Measurements from ENCODE around the gene LRG1.

Gene LRG1

GRCh38 chr19:4577020-4577782 lies 37.4 kb upstream of the LRG1 start (continued):
- TF ChIP-seq ZNF148 (tag by site-specific recombination; IDR thresholded peaks at IDR 0.05; ENCODE audit: borderline replicate concordance) (no peak), IKZF3 (tag by site-specific recombination; IDR thresholded peaks at IDR 0.05) (peak; percentile 88), ZNF600 (tag by site-specific recombination; IDR thresholded peaks at IDR 0.05) (0 out of 2 replicates have a peak, but pooled peaks have one; percentile 32), ZSCAN18 (tag by site-specific recombination; IDR thresholded peaks at IDR 0.05) (no peak), ZNF558 (tag by site-specific recombination; IDR thresholded peaks at IDR 0.05) (no peak), ZNF416 (tag by site-specific recombination; IDR thresholded peaks at IDR 0.05) (no peak), ZBTB8A (tag by site-specific recombination; IDR thresholded peaks at IDR 0.05) (no peak), MEIS1 (CRISPR knock-in tag; IDR thresholded peaks at IDR 0.05; ENCODE audit: borderline replicate concordance) (no peak), ZBTB17 (tag by site-specific recombination; IDR thresholded peaks at IDR 0.05) (peak; percentile 86), ZNF501 (tag by site-specific recombination; IDR thresholded peaks at IDR 0.05) (no peak), KLF16 (tag by site-specific recombination; IDR thresholded peaks at IDR 0.05) (no peak)

- Histone ChIP-seq H3K4me3 (ENCODE audit: low read depth, low read length) (no peak overlapping the region), H3K9me3 (ENCODE audit: control insufficient read depth, insufficient read depth, low read depth, low read length) (no peaks in the 10 kb centered on the region), H3K27ac (ENCODE audit: extremely low read depth, low read depth, low read length) (no peak overlapping the region), H3K4me1 (ENCODE audit: control insufficient read depth, insufficient read depth, low read length) (peaks cover 4% of the 10 kb centered on the region), H3K36me3 (ENCODE audit: control insufficient read depth in 2 of 2, insufficient read depth in 1 of 2, low read length in 2 of 2) (no peaks in the 10 kb centered on the region)
- ChIA-PET CTCF (interaction anchor here (0.6 to 3.7 kb wide), 26 partner anchors 9 to 271 kb away, joined by 3 to 46 read pairs (median 6); partner anchors contain the start of genes FEM1A, PLIN5, SEMA6B and TICAM1), POLR2A (interaction anchor here (0.7 to 1.5 kb wide), 3 partner anchors 8 to 295 kb away, joined by 3 to 10 read pairs (median 4); no protein-coding TSS in a partner anchor)
- no peak; the same call in 1 of the 2 replicates for TF ChIP-seq ZNF148 (tag by site-specific recombination; IDR thresholded peaks at IDR 0.05; ENCODE audit: borderline replicate concordance)
- no peak for TF ChIP-seq ZNF404 (tag by site-specific recombination; IDR thresholded peaks at IDR 0.05)
- TF ChIP-seq GLIS1 (tag by site-specific recombination; IDR thresholded peaks at IDR 0.05), result peak; percentile 94
- no peak for TF ChIP-seq ZNF302 (tag by site-specific recombination; IDR thresholded peaks at IDR 0.05; ENCODE audit: low read depth)
- no peak for TF ChIP-seq KLF10 (tag by site-specific recombination; IDR thresholded peaks at IDR 0.05)
- TF ChIP-seq PRDM10 (tag by site-specific recombination; IDR thresholded peaks at IDR 0.05), result peak; percentile 20; the same call in 1 of the 2 replicates
- TF ChIP-seq ZNF10 (tag by site-specific recombination; IDR thresholded peaks at IDR 0.05), result no peak
- 0 out of 2 replicates have a peak, but pooled peaks have one; percentile 16 for TF ChIP-seq ZNF146 (tag by site-specific recombination; IDR thresholded peaks at IDR 0.05)
- no peak for TF ChIP-seq ATF2 (tag by site-specific recombination; IDR thresholded peaks at IDR 0.05; ENCODE audit: low read depth)
Observed at GRCh38 chr19:4576016-4576933, 36.4 kb upstream of the LRG1 start.
